8988T (cell line): ENCODE measurements around the gene SPTY2D1.
"Not testable (repeated sequence)": the region's sequence is repeated elsewhere in the genome, so short reads cannot be mapped to it uniquely, and the experiment has no call there.

Experiments
- DNase-seq: peaks from one replicate; pipeline ENCODE4 v3.0.0; 2011

Gene SPTY2D1

DNA sequence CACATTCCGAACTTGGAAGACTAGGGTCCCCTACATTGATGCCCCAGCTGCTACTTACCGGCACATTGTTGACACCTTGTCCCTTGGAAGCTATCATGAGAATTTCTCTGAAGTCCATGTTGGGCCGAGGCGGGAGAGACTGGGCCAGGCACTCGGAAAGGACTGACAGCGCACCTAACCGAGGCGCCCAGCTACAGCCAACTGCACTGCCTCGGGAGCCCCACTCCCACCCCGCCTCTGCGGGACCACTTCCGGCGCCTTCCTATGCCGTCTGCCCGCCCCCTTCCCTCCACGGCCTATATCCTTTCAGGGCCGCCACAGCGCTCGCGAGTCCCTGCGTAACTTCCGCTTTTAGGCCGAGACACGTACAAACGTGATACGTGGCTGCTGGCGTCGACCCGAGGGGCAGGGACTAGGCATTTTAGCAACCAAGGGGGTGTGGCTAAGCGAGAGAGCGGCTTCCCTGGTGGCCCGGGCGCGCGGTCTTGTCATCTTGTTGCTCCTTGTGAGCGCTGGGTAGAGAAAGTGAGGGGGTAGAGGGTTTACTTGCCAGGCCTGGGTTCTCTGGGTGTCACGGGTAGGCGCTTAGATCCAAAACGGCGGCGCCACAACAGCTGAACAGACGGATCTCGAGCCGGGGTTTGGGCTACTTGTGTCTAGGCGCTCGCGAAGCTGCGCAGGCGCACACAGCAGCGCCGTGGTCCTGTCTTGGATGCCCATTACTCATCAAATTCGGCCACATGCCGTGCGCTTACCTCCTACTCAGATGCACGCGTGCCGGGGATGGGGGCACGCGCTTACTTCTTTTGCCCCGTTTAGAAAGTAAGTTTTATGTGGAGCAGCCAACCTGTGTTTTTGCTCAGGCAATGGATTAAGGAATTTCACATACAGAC lies at the start of gene SPTY2D1:
Gene SPTY2D1, minus strand, starts transcription at position 203 of the 893 bp plus-strand sequence. Its CDS starts 85 bp downstream, at position 118.
- DNase-seq = peak; percentile 81

GRCh38 chr11:18682466-18682865 lies 48.3 kb upstream of the SPTY2D1 start:
- no peak for DNase-seq

GRCh38 chr11:18681949-18682348 lies 47.8 kb upstream of the SPTY2D1 start:
- not testable (repeated sequence) for DNase-seq

DNA sequence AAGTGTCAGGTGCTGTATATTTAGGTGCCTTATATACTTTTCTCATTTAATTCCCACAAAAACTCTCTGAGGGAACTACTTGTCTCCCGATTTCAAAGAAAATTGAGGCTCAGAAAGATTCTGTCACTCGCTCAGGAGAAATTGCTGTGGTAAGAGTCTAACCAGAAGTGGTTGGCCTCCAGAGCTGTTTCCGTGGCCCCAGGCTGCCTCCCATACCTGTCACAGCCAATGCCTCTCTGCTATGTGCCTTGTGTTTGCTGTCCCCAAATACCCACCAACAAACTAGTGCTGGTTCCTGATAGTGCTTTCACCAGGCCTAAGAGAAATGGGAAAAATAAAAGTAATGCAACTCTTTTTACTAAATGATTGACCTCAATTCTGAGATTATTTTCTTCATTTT lies 43.4 kb upstream of the SPTY2D1 start:
- DNase-seq = no peak

GRCh38 chr11:18676803-18677202 lies 42.7 kb upstream of the SPTY2D1 start:
- DNase-seq = no peak

GRCh38 chr11:18672209-18672608 lies 38.1 kb upstream of the SPTY2D1 start:
- DNase-seq = not testable (repeated sequence)

GRCh38 chr11:18671246-18671645 lies 37.1 kb upstream of the SPTY2D1 start:
- no peak for DNase-seq

DNA sequence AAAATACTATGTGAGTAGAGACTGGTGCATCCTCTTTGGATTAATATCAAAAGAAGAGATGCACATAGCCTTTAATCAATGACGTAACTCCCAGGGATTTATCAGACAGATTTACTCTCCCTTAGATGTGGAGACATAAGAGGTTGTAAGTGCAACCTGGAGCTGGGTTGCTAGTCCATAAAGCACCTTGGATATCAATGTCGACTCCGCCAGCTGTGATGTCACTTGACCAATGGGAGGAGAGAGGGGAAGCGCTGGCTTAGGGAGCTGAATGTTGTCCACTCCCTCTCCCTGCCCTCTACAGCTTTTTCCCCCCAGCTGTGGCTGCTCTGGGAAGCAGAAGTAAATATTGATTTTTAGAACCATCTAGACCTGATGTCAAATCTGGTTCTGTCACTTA lies 35.6 kb upstream of the SPTY2D1 start:
- DNase-seq = no peak

GRCh38 chr11:18669219-18669596 lies 35.1 kb upstream of the SPTY2D1 start:
- DNase-seq = no peak

GRCh38 chr11:18668131-18668530 lies 34.0 kb upstream of the SPTY2D1 start:
- no peak for DNase-seq

DNA sequence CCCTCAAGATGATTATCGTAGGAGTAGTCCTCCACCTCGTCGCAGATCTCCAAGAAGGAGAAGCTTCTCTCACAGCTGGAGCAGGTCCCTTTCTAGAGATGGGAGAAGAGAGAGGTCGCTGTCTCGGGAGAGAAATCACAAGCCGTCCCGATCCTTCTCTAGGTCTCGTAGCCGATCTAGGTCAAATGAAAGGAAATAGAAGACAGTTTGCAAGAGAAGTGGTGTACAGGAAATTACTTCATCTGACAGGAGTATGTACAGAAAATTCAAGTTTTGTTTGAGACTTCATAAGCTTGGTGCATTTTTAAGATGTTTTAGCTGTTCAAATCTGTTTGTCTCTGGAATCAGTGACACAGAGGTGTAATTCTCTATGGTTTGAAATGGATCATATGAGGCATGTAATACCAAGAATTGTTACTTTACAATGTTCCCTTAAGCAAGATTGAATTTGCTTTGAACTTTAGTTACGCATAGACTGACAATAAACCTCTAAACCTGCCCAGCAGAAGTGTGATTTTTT lies 31.3 kb upstream of the SPTY2D1 start:
- DNase-seq = not testable (repeated sequence)

- DNase-seq = no peak
Observed at GRCh38 chr11:18657673-18658072, 23.5 kb upstream of the SPTY2D1 start.

DNA sequence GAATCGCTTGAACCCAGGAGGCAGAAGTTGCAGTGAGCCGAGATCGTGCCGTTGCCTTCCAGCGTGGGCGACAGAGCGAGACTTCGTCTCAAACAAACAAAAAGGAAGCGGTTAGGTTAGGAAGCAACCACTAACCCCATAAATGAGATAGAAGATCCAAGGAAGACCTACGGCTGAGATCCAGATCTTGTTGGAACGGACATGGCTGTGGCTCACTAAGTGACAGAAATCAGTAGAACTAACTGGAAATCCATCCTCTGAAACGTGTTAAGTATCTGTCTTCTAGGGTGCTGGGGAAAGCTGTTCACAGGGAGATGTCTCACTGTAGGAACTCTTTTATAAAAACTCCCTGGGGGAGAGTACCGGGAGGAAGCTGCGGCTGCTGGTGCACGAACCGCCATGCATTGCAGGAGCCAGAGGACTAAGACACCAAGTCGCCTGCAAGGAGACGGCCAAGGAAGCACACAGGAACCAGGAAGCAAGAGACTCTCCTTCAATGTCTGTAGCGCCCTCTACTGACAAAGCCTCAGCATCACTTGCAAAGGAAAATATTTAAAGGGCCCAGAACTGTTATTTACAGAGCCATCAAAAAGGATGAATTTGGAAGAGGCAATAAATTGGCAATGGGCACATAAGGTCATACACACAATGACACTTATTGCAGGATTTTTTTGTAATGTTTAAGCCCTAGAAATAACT lies 16.9 kb upstream of the SPTY2D1 start:
- peak; percentile 42 for DNase-seq

DNA sequence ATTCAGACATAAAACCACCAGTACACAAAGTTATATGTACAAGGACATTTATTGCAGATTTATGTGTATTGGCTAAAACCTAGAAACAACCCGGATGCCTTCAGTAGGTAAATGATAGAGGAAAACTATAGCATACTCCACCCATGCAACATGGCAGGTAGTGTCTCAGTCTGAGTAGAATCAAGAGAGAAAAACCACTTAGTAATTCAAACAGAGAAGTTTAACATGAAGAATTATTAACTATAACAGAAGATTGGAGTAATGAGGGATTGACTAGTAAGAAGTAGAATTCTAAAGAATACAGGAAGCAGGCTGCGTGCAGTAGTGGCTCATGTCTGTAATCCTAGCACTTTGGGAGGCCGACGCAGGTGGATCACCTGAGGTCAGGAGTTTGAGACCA lies 16.2 kb upstream of the SPTY2D1 start:
- no peak for DNase-seq

- DNase-seq = not testable (repeated sequence)
Observed at GRCh38 chr11:18643034-18643433, 8.9 kb upstream of the SPTY2D1 start.

DNA sequence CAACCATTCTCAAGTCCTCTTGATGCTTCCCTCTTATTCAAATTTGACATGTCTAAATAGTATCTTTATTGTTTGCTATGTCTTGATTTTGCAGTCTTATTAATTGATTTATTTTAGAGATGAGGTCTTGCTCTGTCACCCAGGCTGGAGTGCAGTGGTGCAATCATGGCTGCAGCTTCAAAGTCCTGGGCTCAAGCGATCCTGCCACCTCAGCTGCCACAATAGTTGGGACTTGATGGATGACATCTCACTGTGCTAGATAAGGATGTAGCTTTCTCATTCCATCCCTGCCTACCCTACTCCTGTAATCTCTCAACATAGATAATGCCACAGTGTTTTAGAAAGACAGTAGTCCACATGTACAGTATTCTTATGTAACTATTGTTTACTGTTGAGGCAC lies 7.5 kb upstream of the SPTY2D1 start:
- DNase-seq = no peak

GRCh38 chr11:18633256-18634139 lies 644 bp downstream of the SPTY2D1 start:
- DNase-seq = no peak

DNA sequence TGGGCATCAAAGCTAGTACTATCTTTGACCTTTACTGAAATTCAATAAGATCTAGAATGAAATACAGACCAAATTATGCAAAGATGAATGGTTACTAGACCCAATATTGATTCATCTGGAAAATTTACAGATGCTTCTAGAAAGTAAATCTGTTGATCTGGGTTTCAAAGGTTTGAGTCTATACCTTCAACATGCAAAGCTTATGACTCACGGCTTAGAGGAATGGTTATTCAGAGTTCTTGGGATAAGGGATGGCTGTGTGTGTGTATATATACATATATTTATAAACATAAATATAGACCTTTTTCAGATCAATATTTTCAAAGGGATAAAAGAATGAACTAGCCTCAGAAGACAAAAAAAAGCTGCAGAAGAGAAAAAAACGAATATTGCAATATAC lies 1.3 kb downstream of the SPTY2D1 start:
- DNase-seq = no peak

- DNase-seq = no peak
Observed at GRCh38 chr11:18624161-18624560, 10.0 kb downstream of the SPTY2D1 start.

GRCh38 chr11:18623707-18624106 lies 10.4 kb downstream of the SPTY2D1 start:
- no peak for DNase-seq

GRCh38 chr11:18618342-18619025 lies 15.7 kb downstream of the SPTY2D1 start:
- DNase-seq = no peak

GRCh38 chr11:18617688-18618341 lies 16.3 kb downstream of the SPTY2D1 start:
- DNase-seq = no peak
